Gastrocnemius medialis (tissue), 4 donors: ENCODE measurements around the gene ELAVL1.

ENCODE experiments used
- CTCF ChIP-seq, 5 experiments: fragments of 450-650 bp in 3 of 5; fragments of 200-600 bp in 2 of 5; sonication (generic) in 2 of 5; IDR thresholded peaks in 4 of 5; conservative IDR thresholded peaks in 1 of 5; 1 replicate in 4 of 5; 2 replicates in 1 of 5; pipeline ENCODE4 v1.5.1; 2016 to 2019; ENCODE audit warnings: antibody characterized with exemption in 5 of 5, mild to moderate bottlenecking in 3 of 5, moderate library complexity in 3 of 5
- POLR2A ChIP-seq, 2 donors: fragments of 450-650 bp; IDR thresholded peaks; one replicate each; pipeline ENCODE4 v1.6.1; 2017; ENCODE audit warnings: antibody characterized with exemption in 2 of 2, mild to moderate bottlenecking in 2 of 2, moderate library complexity in 2 of 2

DNA sequence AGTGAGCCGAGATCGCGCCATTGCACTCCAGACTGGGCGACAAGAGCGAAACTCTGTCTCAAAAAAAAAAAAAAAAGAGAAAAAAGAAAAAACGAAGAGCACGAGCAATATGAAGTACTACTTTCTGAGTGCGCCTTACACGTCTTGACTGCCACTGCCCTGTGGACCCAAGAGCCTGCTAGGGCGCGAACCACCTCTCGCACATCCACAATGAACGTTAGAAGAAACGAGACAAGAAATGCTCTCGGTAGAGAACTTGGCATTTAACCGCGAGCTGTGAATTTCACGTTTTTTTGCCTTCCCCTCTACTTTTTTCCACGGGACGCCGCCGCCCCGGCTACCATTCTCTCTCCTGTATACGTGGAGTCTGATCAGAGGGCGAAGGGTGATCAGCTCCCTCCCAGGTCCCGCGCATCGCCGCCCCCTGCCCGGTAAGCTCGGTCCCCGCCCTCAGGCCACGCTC, 62.4 kb downstream of the ELAVL1 start:
- TF ChIP-seq CTCF (IDR thresholded peaks at IDR 0.05 in 4 of 5, conservative IDR thresholded peaks at IDR 0.05 in 1 of 5) (no peak), POLR2A (IDR thresholded peaks at IDR 0.05) (no peak)
